A549 (cell line): ENCODE measurements around the gene MOSMO.

Experiments used
- BCL3 ChIP-seq: fragments of >200 bp; sonication (Bioruptor Twin); formaldehyde crosslinking; IDR thresholded peaks from 3 replicates; pipeline ENCODE4 v1.6.1; 2016
- CHD2 ChIP-seq: fragments of 150-350 bp; IDR thresholded peaks from 2 replicates; pipeline ENCODE4 v1.6.1; 2014; ENCODE audit warnings: low read length; ENCODE audit not compliant: partially characterized antibody
- CTCF ChIP-seq: fragments of >200 bp; sonication (Bioruptor Twin); formaldehyde crosslinking; IDR thresholded peaks from 3 replicates; pipeline ENCODE4 v1.5.1; 2016
- ELK1 ChIP-seq: fragments of 150-350 bp; IDR thresholded peaks from 2 replicates; pipeline ENCODE4 v1.6.1; 2014; ENCODE audit warnings: low read depth, mild to moderate bottlenecking, low read length
- EP300 ChIP-seq, 2 experiments: fragments of >200 bp; sonication (Bioruptor Twin); formaldehyde crosslinking; IDR thresholded peaks; 2 replicates in 1 of 2; 3 replicates in 1 of 2; pipeline ENCODE4 v1.6.1; 2016 to 2017
- GATA3 ChIP-seq: IDR thresholded peaks from 2 replicates; pipeline ENCODE4 v1.6.1; 2012; ENCODE audit warnings: borderline replicate concordance
- MAFK ChIP-seq: fragments of 450-650 bp; IDR thresholded peaks from 2 replicates; pipeline ENCODE4 v1.6.1; 2014; ENCODE audit not compliant: partially characterized antibody
- MAX ChIP-seq: IDR thresholded peaks from 2 replicates; pipeline ENCODE4 v1.6.1; 2012
- MYC ChIP-seq: IDR thresholded peaks from 2 replicates; pipeline ENCODE4 v1.6.1; 2012; ENCODE audit warnings: mild to moderate bottlenecking, inconsistent platforms, low read length, improper control_type of control experiment, borderline replicate concordance
- POLR2A ChIP-seq: IDR thresholded peaks from 2 replicates; pipeline ENCODE4 v1.6.1; 2012; ENCODE audit warnings: mild to moderate bottlenecking, low read length
- RAD21 ChIP-seq, 2 experiments: fragments of >200 bp in 1 of 2; sonication (Bioruptor Twin) in 1 of 2; formaldehyde crosslinking in 1 of 2; IDR thresholded peaks in 1 of 2; conservative IDR thresholded peaks in 1 of 2; 2 replicates in 1 of 2; 3 replicates in 1 of 2; pipeline ENCODE4 v1.6.1; 2012 to 2018; ENCODE audit warnings: inconsistent platforms in 1 of 2
- RFX5 ChIP-seq: fragments of 450-650 bp; IDR thresholded peaks from 2 replicates; pipeline ENCODE4 v1.7.1; 2014; ENCODE audit warnings: antibody characterized with exemption, mild to moderate bottlenecking, moderate library complexity
- USF2 ChIP-seq: fragments of 450-650 bp; IDR thresholded peaks from 2 replicates; pipeline ENCODE4 v1.6.1; 2014; ENCODE audit warnings: antibody characterized with exemption

GRCh38 chr16:21962475-21962874 is 45.4 kb upstream of the MOSMO start:
- TF ChIP-seq CHD2 (no peak), RAD21 (conservative IDR thresholded peaks at IDR 0.05 in 1 of 2, IDR thresholded peaks at IDR 0.05 in 1 of 2) (no peak), GATA3 (no peak), RFX5 (no peak), BCL3 (no peak), MYC (no peak), ELK1 (no peak), EP300 (IDR thresholded peaks at IDR 0.05) (no peak), CTCF (no peak), USF2 (no peak), MAFK (no peak), POLR2A (no peak), MAX (no peak)
